ENCODE data around the gene NT5C1A.

- no peak for TF ChIP-seq CTCF (conservative IDR thresholded peaks at IDR 0.05; ENCODE audit: low read depth, low read length)
- TF ChIP-seq EZH2 (IDR thresholded peaks at IDR 0.05; ENCODE audit: borderline replicate concordance, low read depth, low read length, poor library complexity, severe bottlenecking): no peak
Observed at GRCh38 chr1:39679821-39680220, 7.9 kb upstream of the NT5C1A start.

Measured in A673 (cell line).